HEK293T (cell line): ENCODE measurements around the gene TYSND1.

Experiments used
- ARNT ChIP-seq: fragments of 450-650 bp; IDR thresholded peaks from 2 replicates; pipeline ENCODE4 v1.6.1; 2017; ENCODE audit warnings: mild to moderate bottlenecking
- BHLHE40 ChIP-seq: fragments of 450-650 bp; IDR thresholded peaks from 2 replicates; pipeline ENCODE4 v1.6.1; 2016; ENCODE audit warnings: mild to moderate bottlenecking, moderate library complexity, borderline replicate concordance
- FOXA1 ChIP-seq: fragments of 450-650 bp; IDR thresholded peaks from 2 replicates; pipeline ENCODE4 v1.6.1; 2016; ENCODE audit warnings: mild to moderate bottlenecking
- HDGF ChIP-seq: fragments of 450-650 bp; IDR thresholded peaks from 2 replicates; pipeline ENCODE4 v1.6.1; 2017; ENCODE audit warnings: antibody characterized with exemption, borderline replicate concordance
- SP1 ChIP-seq: fragments of 450-650 bp; IDR thresholded peaks from 2 replicates; pipeline ENCODE4 v1.6.1; 2017
- SUZ12 ChIP-seq: fragments of 450-650 bp; IDR thresholded peaks from 2 replicates; pipeline ENCODE4 v1.6.1; 2016; ENCODE audit warnings: mild to moderate bottlenecking
- ZNF384 ChIP-seq: fragments of 450-650 bp; IDR thresholded peaks from 2 replicates; pipeline ENCODE4 v1.6.1; 2016

DNA sequence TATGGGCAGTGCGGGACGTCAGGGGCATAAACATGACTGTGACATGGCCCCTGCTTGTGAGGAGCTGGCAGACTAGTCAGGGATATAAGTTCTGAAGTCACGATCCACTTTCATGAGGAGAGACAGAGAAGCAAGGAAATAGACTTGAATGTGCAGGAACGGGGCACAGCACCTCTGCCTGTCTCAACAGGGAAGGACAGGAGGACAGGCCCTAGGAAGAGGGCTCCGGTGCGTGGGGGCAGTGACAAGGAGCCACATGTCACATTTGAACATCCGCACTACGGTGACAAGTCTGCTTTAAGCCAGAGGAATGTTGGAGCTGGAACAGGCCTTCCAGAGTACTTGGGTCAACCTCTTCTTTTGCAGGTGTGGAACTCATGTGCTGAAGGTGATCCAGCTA is 43.6 kb upstream of the TYSND1 start:
- no peak for TF ChIP-seq SUZ12
- TF ChIP-seq FOXA1 = no peak
- TF ChIP-seq SP1 = no peak
- no peak for TF ChIP-seq HDGF
- no peak for TF ChIP-seq BHLHE40
- TF ChIP-seq ARNT = no peak
- no peak for TF ChIP-seq ZNF384
